Activated T-helper 17 cell treated with anti-CD3 and anti-CD28 coated beads, Interleukin-2, amount 50 U/mL, for 72 hours (primary cell): ENCODE data around the gene LRMDA. TPM values are rescaled to one million over a fixed set of nuclear protein-coding genes. Genes with fewer than 3 reads are reported as not detected.

Experiments
- ATAC-seq: fragments of 150-1000 bp; cut with Tn5 transposase; replicated peaks from 2 replicates; pipeline ENCODE4 v1.10.0; 2021; ENCODE audit warnings: mild to moderate bottlenecking, moderate library complexity
- H3K27ac Mint-ChIP-seq: one replicate; pipeline ENCODE4 v1.8.0; 2022; ENCODE audit warnings: mixed read lengths
- H3K27me3 Mint-ChIP-seq: one replicate; pipeline ENCODE4 v1.8.0; 2022; ENCODE audit warnings: mixed read lengths
- H3K36me3 Mint-ChIP-seq: one replicate; pipeline ENCODE4 v1.8.0; 2022; ENCODE audit warnings: low read depth, mild to moderate bottlenecking, mixed read lengths
- H3K4me1 Mint-ChIP-seq: one replicate; pipeline ENCODE4 v1.8.0; 2022; ENCODE audit warnings: mixed read lengths
- H3K4me3 Mint-ChIP-seq: one replicate; pipeline ENCODE4 v1.8.0; 2022; ENCODE audit warnings: mild to moderate bottlenecking, mixed read lengths
- H3K9me3 Mint-ChIP-seq: one replicate; pipeline ENCODE4 v1.8.0; 2022; ENCODE audit warnings: mixed read lengths
- total RNA-seq, 2 donors: library from RNA; stranded (reverse); gene quantifications; one replicate each; pipeline ENCODE4 v1.2.3, GENCODE V29; 2022

The LRMDA gene
- total RNA-seq, 2 donors from 2014 or later = not detected

DNA sequence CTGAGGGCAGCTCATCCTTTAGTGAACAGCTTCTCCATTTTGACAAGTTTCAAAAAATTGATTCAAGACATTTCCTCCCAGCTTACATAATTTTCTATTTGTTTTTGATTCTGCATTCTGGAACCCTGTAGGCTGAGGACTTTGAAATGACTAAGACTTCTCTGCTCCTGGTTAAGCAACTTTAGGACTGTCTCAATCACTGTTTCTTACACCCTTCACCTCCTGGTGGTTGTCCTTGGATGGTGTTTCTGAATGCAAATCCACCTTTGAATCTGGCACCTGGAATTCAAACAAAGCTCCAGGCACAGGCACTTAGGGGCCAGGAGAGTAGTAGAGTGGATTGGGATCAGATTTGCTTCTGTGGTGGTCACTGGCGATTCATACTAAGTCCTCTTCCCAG lies 595.5 kb downstream of the LRMDA start:
- H3K36me3 Mint-ChIP-seq = no peaks in the 10 kb centered on the region
- H3K9me3 Mint-ChIP-seq = no peaks in the 10 kb centered on the region
- H3K27me3 Mint-ChIP-seq = no peaks in the 10 kb centered on the region
- H3K27ac Mint-ChIP-seq = no peak overlapping the region
- ATAC-seq = no peak
- no peak overlapping the region for H3K4me3 Mint-ChIP-seq
- no peaks in the 10 kb centered on the region for H3K4me1 Mint-ChIP-seq

DNA sequence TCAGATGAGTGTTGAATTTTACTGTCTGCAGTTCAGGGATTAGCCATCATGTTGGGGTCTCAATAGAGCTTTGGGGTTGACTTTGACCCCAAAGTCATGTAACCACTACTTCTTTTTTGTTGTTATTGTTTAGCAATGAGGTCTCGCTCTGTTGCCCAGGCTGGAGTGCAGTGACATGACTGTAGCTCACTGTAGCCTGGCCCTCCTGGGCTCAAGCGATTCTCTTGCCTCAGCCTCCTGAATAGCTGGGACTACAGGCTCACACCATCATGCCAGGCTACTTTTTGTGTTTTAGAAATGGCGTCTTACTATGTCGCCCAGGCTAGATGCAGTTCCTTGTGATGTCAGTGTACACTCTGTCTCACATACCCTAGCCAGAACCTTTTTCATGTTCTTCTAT lies 598.4 kb downstream of the LRMDA start:
- Mint-ChIP-seq H3K4me3 (no peak overlapping the region), H3K27me3 (peaks cover 16% of the 10 kb centered on the region), H3K4me1 (no peaks in the 10 kb centered on the region), H3K9me3 (no peaks in the 10 kb centered on the region), H3K36me3 (no peaks in the 10 kb centered on the region), H3K27ac (no peak overlapping the region)
- no peak for ATAC-seq

DNA sequence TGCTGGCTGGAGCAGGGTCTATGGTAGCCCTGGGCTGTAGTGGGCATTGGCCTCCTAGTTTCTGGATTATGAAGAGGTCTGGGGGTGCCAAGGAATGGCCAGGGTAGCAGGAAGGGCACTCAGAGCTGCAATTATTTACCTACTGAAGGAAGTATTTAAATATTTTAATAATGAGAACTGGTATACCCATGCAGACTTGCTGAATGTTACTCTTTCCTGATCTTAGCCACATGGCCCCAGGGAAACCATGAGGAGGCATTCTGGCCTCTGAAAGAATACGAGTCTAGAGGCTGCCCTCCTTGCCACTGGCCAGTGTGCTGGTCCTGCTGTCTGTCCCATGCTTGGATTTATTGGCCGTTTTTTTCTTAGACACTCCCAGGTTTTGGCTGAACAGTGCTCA lies 599.7 kb downstream of the LRMDA start:
- Mint-ChIP-seq H3K4me3 (no peak overlapping the region), H3K4me1 (no peaks in the 10 kb centered on the region), H3K27ac (no peak overlapping the region), H3K9me3 (no peaks in the 10 kb centered on the region), H3K27me3 (peaks cover 19% of the 10 kb centered on the region), H3K36me3 (no peaks in the 10 kb centered on the region)
- no peak for ATAC-seq

DNA sequence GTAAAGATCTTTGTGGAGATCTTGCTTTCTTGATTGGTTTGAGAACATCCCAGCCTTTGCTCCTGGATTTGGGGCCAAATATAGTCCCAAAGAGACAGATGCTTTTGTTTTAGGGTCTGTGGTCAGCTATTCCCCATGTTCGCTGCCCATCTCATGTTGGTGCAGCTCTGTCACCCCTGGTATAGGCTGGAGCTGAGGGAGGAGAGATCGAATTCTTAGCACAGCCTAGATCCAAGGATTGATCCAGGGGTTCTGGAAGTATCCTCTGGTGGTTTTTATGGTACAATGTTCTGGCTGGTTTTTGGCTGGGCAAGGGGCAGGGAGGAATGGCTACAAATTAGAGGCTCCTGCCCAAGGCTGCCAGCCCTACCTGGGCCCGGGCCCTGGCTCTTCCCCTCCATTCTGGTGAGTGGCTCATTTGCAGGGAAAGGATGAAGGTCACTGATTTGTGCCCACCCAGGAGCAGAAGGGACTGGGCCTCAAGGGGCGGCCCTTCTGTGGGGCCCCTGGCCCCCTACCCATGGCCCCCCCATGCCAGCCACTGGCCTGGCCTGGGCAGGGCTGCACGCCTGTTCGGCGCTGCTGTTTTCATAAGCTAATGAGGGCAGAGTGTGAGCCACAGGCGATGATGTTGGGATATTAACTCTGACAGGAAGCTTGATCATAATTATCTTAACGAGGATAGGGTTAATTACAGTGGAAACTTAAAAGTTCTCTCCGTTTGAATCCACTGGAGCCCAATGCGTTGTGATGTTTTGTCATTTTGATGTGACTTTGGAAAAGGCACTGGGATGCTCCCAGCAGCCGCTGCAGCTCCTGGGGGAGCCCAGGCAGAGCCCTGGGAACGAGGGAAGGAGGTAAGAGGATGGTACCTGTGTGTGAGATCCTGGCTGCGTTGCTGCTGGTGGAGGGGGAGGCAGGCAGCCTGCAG lies 600.6 kb downstream of the LRMDA start:
- H3K27me3 Mint-ChIP-seq = peaks cover 19% of the 10 kb centered on the region
- ATAC-seq = no peak
- no peak overlapping the region for H3K4me3 Mint-ChIP-seq
- no peaks in the 10 kb centered on the region for H3K9me3 Mint-ChIP-seq
- H3K4me1 Mint-ChIP-seq = no peaks in the 10 kb centered on the region
- H3K36me3 Mint-ChIP-seq = no peaks in the 10 kb centered on the region
- no peak overlapping the region for H3K27ac Mint-ChIP-seq

- ATAC-seq = no peak
- Mint-ChIP-seq H3K4me3 (no peak overlapping the region), H3K4me1 (no peaks in the 10 kb centered on the region), H3K9me3 (no peaks in the 10 kb centered on the region), H3K36me3 (no peaks in the 10 kb centered on the region), H3K27me3 (peaks cover 19% of the 10 kb centered on the region), H3K27ac (no peak overlapping the region)
Measured at GRCh38 chr10:76032700-76033039, 601.2 kb downstream of the LRMDA start.

DNA sequence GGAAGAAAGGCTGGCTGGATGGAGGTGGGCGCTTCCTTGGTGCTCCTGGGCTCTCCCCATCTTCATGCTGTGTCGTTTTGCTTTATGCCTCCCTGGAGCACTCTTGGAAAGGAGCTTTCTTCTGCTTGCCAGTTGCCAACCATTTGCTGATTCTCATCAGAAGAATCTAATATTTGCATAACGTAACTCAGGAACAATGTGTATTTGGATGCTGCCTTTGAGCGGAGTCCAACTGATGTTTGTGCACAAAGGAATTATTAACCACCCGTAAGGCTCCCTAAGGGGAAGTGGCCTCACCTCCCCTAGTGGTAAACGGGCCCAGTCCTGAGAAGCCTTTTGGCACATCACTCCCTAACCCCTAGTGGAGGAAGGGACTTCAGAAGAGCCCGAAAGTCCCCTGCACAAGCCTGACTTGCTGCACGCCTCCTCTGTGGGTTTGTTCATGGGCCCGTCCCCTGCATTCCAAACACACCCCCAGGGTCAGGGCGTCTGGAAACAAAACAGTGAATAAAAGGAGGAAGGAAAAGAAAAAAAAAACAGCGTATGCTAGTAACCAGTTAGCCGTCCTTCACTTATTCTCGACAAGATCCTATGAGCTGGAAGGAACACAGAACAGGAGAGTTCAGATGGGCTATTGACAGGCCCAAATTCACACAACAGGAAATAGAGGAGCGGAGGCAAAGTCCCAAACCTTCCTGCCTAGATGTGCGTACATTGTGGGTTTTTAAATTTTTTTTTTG lies 602.2 kb downstream of the LRMDA start:
- ATAC-seq = no peak
- no peaks in the 10 kb centered on the region for H3K4me1 Mint-ChIP-seq
- H3K4me3 Mint-ChIP-seq = no peak overlapping the region
- H3K9me3 Mint-ChIP-seq = peaks cover 3% of the 10 kb centered on the region
- peaks cover 19% of the 10 kb centered on the region for H3K27me3 Mint-ChIP-seq
- no peak overlapping the region for H3K27ac Mint-ChIP-seq
- no peaks in the 10 kb centered on the region for H3K36me3 Mint-ChIP-seq

GRCh38 chr10:76034353-76035205 lies 603.2 kb downstream of the LRMDA start:
- H3K4me3 Mint-ChIP-seq = no peak overlapping the region
- peaks cover 19% of the 10 kb centered on the region for H3K27me3 Mint-ChIP-seq
- ATAC-seq = no peak
- H3K27ac Mint-ChIP-seq = no peak overlapping the region
- H3K36me3 Mint-ChIP-seq = no peaks in the 10 kb centered on the region
- H3K9me3 Mint-ChIP-seq = peaks cover 6% of the 10 kb centered on the region
- no peaks in the 10 kb centered on the region for H3K4me1 Mint-ChIP-seq

DNA sequence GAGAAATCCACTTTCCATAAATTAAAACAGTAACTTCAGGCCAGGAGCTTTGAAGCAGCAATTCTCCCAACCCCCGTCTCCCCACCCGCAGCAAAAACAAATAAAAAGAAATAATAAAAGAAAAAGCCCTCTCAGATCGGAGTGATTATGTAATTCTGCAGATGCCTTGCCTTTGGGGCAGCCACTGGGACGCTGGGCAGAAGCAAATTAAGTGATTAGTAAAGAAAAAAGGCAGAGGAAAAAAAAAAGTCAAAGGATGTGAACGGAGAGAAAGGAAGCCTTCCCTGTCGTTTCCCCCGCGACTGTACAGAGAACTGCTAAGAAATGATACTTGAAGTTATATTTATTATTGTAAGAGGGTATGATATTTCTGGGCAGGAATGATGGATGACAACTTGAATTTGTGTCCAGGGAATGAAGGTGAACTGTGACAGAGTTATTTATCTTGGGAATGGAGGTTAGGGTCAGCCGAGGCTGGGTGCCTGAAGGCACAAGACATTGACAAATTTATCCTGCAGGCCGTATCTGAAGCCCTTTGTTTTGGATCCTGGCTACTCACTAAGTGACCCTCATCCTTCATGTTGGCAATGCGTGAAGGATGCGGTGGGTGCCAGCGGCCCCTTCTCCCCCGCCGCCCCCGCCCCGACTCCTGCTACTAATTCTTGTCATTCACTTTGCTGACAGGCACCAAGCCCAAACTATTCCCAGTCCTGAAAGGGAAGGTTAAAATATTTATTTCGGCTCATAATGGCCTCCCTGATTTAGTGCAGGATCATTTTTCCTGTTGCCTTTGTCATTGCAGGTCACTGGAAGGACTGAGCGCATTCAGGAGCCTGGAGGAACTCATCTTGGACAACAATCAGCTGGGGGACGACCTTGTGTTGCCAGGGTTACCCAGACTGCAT lies 604.0 kb downstream of the LRMDA start:
- no peak for ATAC-seq
- Mint-ChIP-seq H3K4me1 (no peaks in the 10 kb centered on the region), H3K27me3 (peaks cover 19% of the 10 kb centered on the region), H3K27ac (no peak overlapping the region), H3K4me3 (no peak overlapping the region), H3K36me3 (no peaks in the 10 kb centered on the region), H3K9me3 (peaks cover 6% of the 10 kb centered on the region)

GRCh38 chr10:76036111-76036940 lies 604.9 kb downstream of the LRMDA start:
- peak; percentile 53 for ATAC-seq
- Mint-ChIP-seq H3K4me1 (no peaks in the 10 kb centered on the region), H3K4me3 (no peak overlapping the region), H3K27me3 (peaks cover 19% of the 10 kb centered on the region), H3K9me3 (peaks cover 6% of the 10 kb centered on the region), H3K36me3 (no peaks in the 10 kb centered on the region), H3K27ac (no peak overlapping the region)

GRCh38 chr10:76036962-76037361 lies 605.5 kb downstream of the LRMDA start:
- no peaks in the 10 kb centered on the region for H3K4me1 Mint-ChIP-seq
- peaks cover 19% of the 10 kb centered on the region for H3K27me3 Mint-ChIP-seq
- no peaks in the 10 kb centered on the region for H3K36me3 Mint-ChIP-seq
- peaks cover 6% of the 10 kb centered on the region for H3K9me3 Mint-ChIP-seq
- no peak overlapping the region for H3K4me3 Mint-ChIP-seq
- H3K27ac Mint-ChIP-seq = no peak overlapping the region
- ATAC-seq = no peak

DNA sequence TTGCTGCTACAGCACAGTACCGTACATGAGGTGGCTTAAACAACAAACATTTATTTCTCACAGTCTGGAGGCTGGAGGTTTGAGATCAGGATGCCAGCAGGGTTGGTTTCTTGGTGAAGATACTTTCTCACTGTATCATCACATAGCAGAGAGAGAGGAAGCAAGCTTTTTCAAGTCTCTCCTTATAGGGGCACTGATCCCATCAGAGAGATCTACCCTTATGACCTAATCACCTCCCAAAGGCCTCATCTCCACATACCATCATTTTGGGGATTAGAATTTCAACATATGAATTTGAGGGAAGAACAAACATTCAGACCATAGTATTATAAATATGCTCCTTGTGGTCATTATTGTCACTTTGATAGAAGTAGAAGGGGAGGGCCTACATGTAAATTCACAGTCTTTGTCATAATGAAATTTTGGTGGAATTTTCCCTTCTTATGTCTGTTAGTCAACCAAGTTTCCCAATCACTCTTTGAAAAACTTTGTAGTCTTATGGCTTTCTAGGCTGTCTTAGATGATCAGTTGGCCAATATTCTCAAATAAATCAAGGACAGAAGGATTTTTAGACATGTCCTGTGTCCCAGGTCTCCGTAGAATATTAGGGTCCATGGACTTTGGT lies 606.2 kb downstream of the LRMDA start:
- Mint-ChIP-seq H3K9me3 (peaks cover 6% of the 10 kb centered on the region), H3K36me3 (no peaks in the 10 kb centered on the region), H3K4me3 (no peak overlapping the region), H3K4me1 (no peaks in the 10 kb centered on the region), H3K27me3 (peaks cover 19% of the 10 kb centered on the region), H3K27ac (no peak overlapping the region)
- no peak for ATAC-seq

GRCh38 chr10:76038696-76039095 lies 607.3 kb downstream of the LRMDA start:
- Mint-ChIP-seq H3K27me3 (peaks cover 10% of the 10 kb centered on the region), H3K9me3 (peaks cover 6% of the 10 kb centered on the region), H3K27ac (no peak overlapping the region), H3K4me1 (no peaks in the 10 kb centered on the region), H3K4me3 (no peak overlapping the region), H3K36me3 (no peaks in the 10 kb centered on the region)
- ATAC-seq = no peak
